GM18951 (cell line): Measurements from ENCODE around the gene UCK1.
"Not testable (repeated sequence)": the region's sequence is repeated elsewhere in the genome, so short reads cannot be mapped to it uniquely, and the experiment has no call there.

Source experiments
- POLR2A ChIP-seq: IDR thresholded peaks from 4 replicates; pipeline ENCODE4 v1.6.1; 2011; ENCODE audit warnings: mild to moderate bottlenecking; ENCODE audit not compliant: insufficient read length, insufficient read depth; ENCODE audit errors: extremely low read depth
- in situ Hi-C: fragments of 300-500 bp; cut with MboI; formaldehyde crosslinking; loops from one replicate; pipeline ENCODE4 v1.12.0; 2022; ENCODE audit warnings: low sequenced_read_pairs, mixed read lengths, inconsistent platforms; ENCODE audit not compliant: unreplicated experiment

Gene UCK1

GRCh38 chr9:131523451-131524435 lies 7.3 kb downstream of the UCK1 start:
- TF ChIP-seq POLR2A, result no peak
- in situ Hi-C loops, result no loop called here

GRCh38 chr9:131523086-131523388 lies 8.0 kb downstream of the UCK1 start:
- in situ Hi-C loops, result no loop called here
- no peak for TF ChIP-seq POLR2A

- in situ Hi-C loops, result no loop called here
- TF ChIP-seq POLR2A, result no peak
Observed at GRCh38 chr9:131522257-131523085, 8.6 kb downstream of the UCK1 start.

GRCh38 chr9:131521822-131522221 lies 9.2 kb downstream of the UCK1 start:
- TF ChIP-seq POLR2A, result no peak
- in situ Hi-C loops, result no loop called here

- in situ Hi-C loops, result no loop called here
- TF ChIP-seq POLR2A, result no peak
Observed at GRCh38 chr9:131521203-131521602, 9.9 kb downstream of the UCK1 start.

- TF ChIP-seq POLR2A, result no peak
- in situ Hi-C loops, result no loop called here
Observed at GRCh38 chr9:131520503-131520902, 10.6 kb downstream of the UCK1 start.

- no peak for TF ChIP-seq POLR2A
- in situ Hi-C loops, result no loop called here
Observed at GRCh38 chr9:131518553-131518952, 12.5 kb downstream of the UCK1 start.

- TF ChIP-seq POLR2A, result no peak
- in situ Hi-C loops, result no loop called here
Observed at GRCh38 chr9:131517761-131518190, 13.3 kb downstream of the UCK1 start.

- in situ Hi-C loops, result no loop called here
- no peak for TF ChIP-seq POLR2A
Observed at GRCh38 chr9:131516930-131517329, 14.1 kb downstream of the UCK1 start.

- in situ Hi-C loops, result no loop called here
- TF ChIP-seq POLR2A, result no peak
Observed at GRCh38 chr9:131516100-131516499, 15.0 kb downstream of the UCK1 start.

GRCh38 chr9:131515559-131516031 lies 15.5 kb downstream of the UCK1 start:
- in situ Hi-C loops, result not testable (repeated sequence)

- no peak for TF ChIP-seq POLR2A
- in situ Hi-C loops, result no loop called here
Observed at GRCh38 chr9:131513177-131513576, 17.9 kb downstream of the UCK1 start.

- no peak for TF ChIP-seq POLR2A
- in situ Hi-C loops, result no loop called here
Observed at GRCh38 chr9:131511880-131512279, 19.2 kb downstream of the UCK1 start.
